Ishikawa (cell line): ENCODE data around the gene C6orf15.

ENCODE experiments used
- CREB1 ChIP-seq: IDR thresholded peaks from 2 replicates; pipeline ENCODE4 v1.6.1; 2012; ENCODE audit warnings: low read depth
- EGR1 ChIP-seq: IDR thresholded peaks from 2 replicates; pipeline ENCODE4 v1.6.1; 2012
- FOXM1 ChIP-seq: IDR thresholded peaks from 2 replicates; pipeline ENCODE4 v1.6.1; 2012; ENCODE audit warnings: low read depth, borderline replicate concordance
- RAD21 ChIP-seq: IDR thresholded peaks from 2 replicates; pipeline ENCODE4 v1.6.1; 2012; ENCODE audit warnings: low read depth
- USF1 ChIP-seq: IDR thresholded peaks from 2 replicates; pipeline ENCODE4 v1.6.1; 2012
- YY1 ChIP-seq: IDR thresholded peaks from 2 replicates; pipeline ENCODE4 v1.6.1; 2012; ENCODE audit warnings: low read depth

GRCh38 chr6:31091680-31092079 lies 20.7 kb downstream of the C6orf15 start:
- TF ChIP-seq YY1 (no peak), CREB1 (no peak), RAD21 (no peak), FOXM1 (no peak), EGR1 (no peak), USF1 (no peak)
